GM12891 (cell line): ENCODE data around the gene P4HA2.

Experiments
- PAX5 ChIP-seq: IDR thresholded peaks from 2 replicates; pipeline ENCODE4 v1.6.1; 2011; ENCODE audit warnings: low read length, moderate library complexity, mild to moderate bottlenecking; ENCODE audit not compliant: insufficient read depth, severe bottlenecking
- POLR2A ChIP-seq: IDR thresholded peaks from 2 replicates; pipeline ENCODE4 v1.6.1; 2011; ENCODE audit warnings: low read depth, low read length, control low read depth
- POLR2AphosphoS5 ChIP-seq: IDR thresholded peaks from 2 replicates; pipeline ENCODE4 v1.6.1; 2011; ENCODE audit warnings: low read depth, low read length, control low read depth
- POU2F2 ChIP-seq: IDR thresholded peaks from 2 replicates; pipeline ENCODE4 v1.6.1; 2011; ENCODE audit warnings: low read depth, mild to moderate bottlenecking, control low read depth, low read length, moderate library complexity
- SPI1 ChIP-seq: IDR thresholded peaks from 2 replicates; pipeline ENCODE4 v1.6.1; 2011; ENCODE audit warnings: low read depth, low read length, control low read depth
- TAF1 ChIP-seq: IDR thresholded peaks from 2 replicates; pipeline ENCODE4 v1.6.1; 2011; ENCODE audit warnings: low read depth, low read length, control low read depth

GRCh38 chr5:132238901-132239500, 11.3 kb upstream of the P4HA2 start:
- TF ChIP-seq POLR2A = no peak
- no peak for TF ChIP-seq SPI1
- TF ChIP-seq TAF1 = no peak
- TF ChIP-seq POLR2AphosphoS5 = no peak
- no peak for TF ChIP-seq PAX5
- no peak for TF ChIP-seq POU2F2
